Smooth muscle cell of the brain vasculature (primary cell): ENCODE measurements around the gene GLRA3.
"Not testable (repeated sequence)": the region's sequence is repeated elsewhere in the genome, so short reads cannot be mapped to it uniquely, and the experiment has no call there.

Source experiments
- DNase-seq: peaks from one replicate; pipeline ENCODE4 v3.0.0-alpha.2; 2012; ENCODE audit warnings: low read depth, low spot score

Gene GLRA3

GRCh38 chr4:174810834-174811233 lies 18.2 kb downstream of the GLRA3 start:
- DNase-seq = no peak

- DNase-seq = no peak
These were observed 20.2 kb downstream of the GLRA3 start for GRCh38 chr4:174808836-174809235.

DNA sequence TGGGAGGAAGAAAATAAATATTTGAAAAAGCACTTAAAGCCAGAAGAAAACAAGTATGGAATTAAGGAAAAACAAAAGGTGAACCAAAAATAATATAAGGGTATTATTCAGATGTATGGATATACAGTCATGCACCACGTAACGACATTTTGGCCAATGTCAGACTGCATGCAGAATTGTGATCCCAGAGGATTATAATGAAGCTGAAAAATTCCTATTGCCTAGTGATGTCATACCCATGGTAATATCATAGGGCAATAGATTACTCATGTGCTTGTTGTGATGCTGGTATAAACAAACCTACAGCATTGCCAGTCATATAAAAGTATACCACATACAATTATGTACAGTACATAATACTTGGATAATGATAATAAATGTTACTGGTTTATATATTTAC lies 20.9 kb downstream of the GLRA3 start:
- DNase-seq = no peak

DNA sequence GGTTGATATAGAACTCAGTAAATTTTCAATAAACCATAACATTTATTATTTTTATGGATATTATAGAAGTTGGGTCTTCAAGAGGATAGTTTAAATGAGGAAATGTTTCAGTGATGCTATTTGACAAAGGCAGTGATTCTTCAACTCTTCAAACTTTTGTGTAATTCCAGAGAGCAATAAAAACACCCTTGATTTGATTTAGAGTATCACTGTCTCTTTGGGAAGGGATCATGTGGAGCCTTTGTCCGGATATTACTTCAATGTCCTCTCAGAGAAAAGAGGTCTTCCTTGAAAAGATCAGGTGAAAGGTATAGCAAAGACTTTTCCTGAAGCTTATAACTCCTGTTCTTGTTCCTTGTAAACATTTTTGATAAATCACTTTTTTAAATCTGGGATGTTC lies 23.3 kb downstream of the GLRA3 start:
- DNase-seq = no peak

- DNase-seq = no peak
These were observed 34.4 kb downstream of the GLRA3 start for GRCh38 chr4:174794543-174795094.

GRCh38 chr4:174789657-174790056 lies 39.4 kb downstream of the GLRA3 start:
- no peak for DNase-seq

GRCh38 chr4:174778274-174778986 lies 50.6 kb downstream of the GLRA3 start:
- DNase-seq = not testable (repeated sequence)

DNA sequence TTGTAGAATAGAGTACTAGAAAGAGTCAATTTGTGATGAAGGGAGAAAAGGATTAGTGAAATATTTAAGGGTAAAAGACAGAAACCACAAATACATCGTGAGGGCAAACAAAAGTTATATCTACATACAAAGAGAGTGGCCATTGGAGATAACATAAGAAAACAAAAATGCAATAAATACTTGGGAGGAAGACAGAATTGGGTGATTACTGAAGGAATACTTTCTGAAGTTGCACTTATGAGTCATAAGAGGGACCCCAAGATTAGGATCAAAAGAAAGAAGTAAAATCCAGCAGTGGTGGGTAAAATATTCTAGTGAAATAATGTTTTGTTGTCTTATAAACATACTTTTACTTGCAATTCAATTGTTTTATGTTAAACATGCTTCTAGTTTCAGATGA lies 53.7 kb downstream of the GLRA3 start:
- DNase-seq = no peak

DNA sequence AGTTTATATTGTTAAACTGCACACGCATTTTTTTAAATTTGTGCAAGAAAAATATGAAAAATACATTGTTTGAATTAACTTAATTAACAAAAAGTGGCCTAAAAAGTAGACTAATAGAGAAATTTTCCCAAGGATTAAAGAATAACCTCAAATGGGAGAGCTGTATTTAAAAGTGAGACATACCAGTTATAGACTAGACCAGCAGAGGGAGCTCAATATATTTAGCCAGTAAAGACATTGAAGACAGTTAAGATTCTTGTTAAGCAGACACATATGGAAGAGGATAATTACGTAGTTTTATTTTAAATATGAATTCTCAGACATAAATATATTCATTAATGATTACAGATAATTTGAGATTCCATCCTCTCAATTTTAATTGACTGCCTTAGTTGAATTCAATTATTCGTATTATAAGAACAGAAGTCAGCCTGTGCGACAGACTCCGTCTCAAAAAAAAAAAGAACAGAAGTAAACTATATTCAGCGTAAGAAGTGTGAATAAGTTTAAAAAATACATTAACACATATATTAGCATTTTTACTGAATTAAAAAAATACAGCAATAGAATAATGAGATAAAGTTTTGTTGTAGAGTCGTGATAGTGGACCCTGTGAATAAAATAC lies 64.8 kb downstream of the GLRA3 start:
- peak; percentile 29 for DNase-seq

DNA sequence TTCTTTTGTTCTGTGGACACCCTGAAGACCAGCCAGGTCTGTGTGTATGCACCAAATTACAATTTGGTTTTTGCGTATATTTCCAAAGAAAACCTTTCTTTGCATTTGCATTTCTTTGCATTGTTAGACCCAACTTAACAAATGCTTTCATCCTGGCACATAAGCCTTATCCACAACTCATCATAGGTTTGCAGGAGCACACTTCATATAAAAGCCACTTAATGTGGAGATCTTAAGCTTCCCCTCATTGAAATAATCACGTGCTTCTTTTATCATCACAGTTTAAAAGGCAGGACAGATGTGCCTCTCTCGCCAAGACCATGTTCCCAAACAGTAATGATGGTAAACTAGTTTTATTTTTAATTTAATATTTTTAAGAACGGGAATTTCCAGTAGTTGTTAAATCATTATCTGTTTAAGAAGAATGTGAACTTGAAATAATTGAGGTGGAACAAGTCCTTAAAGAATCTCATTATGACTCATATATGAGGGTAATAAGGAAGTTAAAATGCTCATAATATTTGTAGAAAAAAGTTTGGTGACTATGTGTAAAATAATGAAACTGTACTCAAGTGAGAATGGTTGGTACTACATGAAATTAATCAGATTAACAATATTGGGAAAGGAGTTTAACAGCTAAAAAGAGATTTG lies 65.5 kb downstream of the GLRA3 start:
- DNase-seq = no peak

- no peak for DNase-seq
These were observed 67.6 kb downstream of the GLRA3 start for GRCh38 chr4:174761451-174761850.

DNA sequence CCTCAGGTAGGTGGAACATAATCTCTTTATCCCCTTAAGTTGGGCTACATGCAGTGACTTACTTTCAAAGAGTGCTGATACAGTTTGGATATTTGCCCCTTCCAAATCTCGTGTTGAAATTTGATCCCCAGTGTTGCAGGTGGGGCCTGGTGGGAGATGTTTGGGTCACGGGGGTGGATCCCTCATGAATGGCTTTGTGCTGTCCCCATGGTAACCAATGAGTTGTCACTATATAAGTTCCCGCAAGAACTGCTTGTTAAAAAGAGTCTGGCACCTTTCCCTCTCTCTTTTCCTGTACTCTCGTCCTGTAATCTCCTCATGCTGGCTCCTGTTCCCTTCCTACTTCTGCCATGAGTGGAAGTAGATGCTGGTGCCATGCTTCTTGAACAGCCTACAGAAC lies 71.3 kb downstream of the GLRA3 start:
- no peak for DNase-seq

DNA sequence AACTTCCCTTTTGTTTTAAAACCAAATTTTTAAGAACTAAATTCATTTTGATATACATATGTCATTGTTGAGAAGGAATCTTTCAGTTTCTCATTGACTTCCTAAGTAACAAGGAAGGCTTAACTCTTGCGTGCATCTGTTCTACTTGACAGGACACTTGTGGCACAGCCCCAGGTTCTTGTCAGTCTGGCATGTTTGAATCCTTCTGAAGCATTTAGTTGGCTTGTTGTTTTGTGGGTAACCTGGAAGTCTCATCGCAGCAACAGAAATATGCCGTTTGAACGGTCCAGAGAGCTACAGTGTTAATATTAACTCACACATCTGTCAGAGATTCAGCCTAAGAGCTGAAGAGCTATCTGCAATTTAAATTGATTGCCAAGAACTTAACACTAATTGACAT lies 76.0 kb downstream of the GLRA3 start:
- DNase-seq = no peak

DNA sequence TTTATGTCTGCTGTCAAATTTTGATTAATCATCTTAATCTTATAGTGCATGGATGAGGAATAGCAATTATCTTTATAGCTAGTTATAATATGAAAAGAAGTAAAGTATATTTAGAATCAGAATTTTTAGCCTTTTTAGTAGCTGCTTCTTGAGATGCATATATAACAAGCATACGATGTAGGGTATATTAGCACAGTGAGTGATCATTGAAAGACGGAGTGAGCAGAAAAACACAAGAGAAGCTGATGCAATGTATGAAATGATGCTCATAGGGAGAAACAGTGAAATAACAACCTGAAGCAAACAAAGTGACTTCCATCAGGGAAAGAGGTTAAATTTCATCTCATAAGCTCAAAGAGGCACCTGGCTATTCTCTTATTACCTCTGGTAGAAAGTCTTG lies 77.0 kb downstream of the GLRA3 start:
- DNase-seq = no peak

DNA sequence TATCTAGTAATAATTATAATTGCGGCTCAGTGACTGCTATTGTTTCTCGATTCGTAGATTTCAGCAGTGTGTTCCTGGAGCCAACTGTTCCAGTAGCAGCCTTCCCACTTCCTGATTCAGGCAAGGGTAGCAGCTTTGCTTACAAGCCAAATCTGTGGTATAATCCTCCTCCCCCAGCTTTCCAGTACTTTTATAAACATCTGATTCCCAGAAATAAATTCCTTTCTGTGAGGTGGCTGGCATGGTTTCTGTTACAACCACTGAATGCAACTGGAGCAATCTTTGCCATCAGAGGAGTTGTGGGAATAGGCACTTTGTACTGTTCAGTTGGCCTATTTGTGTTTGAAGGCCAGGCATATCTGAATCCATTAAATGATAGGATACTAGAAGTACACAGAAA lies 80.0 kb downstream of the GLRA3 start:
- DNase-seq = no peak

GRCh38 chr4:174746710-174747109 lies 82.3 kb downstream of the GLRA3 start:
- no peak for DNase-seq

- no peak for DNase-seq
These were observed 86.5 kb downstream of the GLRA3 start for GRCh38 chr4:174742561-174742960.

DNA sequence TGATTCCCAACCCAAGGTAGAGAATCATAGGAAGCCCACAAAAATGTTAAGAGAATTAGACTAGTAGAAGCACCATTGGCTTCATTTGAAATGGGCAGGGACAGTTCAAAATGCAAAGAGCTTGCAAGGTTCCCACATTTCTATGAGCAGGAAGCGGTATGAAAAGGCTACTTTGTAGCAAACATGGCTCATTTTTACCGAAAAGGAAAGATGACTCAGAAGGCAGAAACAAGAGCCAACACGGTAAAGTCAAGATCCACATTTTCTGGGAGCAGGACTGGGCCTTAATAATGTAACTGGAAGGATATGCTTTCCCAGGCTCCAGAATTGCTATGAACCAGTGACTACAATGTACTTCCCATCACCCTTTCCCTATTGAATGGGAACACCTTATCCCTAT lies 89.5 kb downstream of the GLRA3 start:
- DNase-seq = no peak

DNA sequence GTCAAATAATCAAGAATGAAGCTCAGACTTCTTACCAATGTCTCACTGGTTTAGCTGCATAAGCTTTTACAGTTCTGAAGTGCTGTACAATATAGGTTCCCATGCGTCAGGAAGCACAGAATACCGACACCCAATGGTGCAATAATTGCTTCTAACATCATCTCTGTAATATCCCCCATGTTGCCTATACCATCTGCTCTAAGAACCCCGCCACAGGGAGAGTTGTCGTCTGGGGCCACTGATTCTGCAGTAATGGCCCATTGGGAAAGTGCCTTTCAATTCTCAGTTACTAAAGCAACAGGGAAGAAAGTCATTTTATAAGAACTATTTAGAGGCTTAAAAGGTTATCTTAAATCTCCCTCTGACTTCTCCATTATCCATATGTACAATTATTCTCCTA lies 94.9 kb downstream of the GLRA3 start:
- no peak for DNase-seq

GRCh38 chr4:174717828-174718227 lies 111.2 kb downstream of the GLRA3 start:
- DNase-seq = no peak

- DNase-seq = no peak
These were observed 111.9 kb downstream of the GLRA3 start for GRCh38 chr4:174716986-174717770.
